Measurements from ENCODE around the gene APOB. TPM values are rescaled to one million over a fixed set of nuclear protein-coding genes. Genes with fewer than 3 reads are reported as not detected.
A peak's percentile ranks its signal among the peaks of the same experiment; 100 is the strongest.

Gene APOB, protein sequence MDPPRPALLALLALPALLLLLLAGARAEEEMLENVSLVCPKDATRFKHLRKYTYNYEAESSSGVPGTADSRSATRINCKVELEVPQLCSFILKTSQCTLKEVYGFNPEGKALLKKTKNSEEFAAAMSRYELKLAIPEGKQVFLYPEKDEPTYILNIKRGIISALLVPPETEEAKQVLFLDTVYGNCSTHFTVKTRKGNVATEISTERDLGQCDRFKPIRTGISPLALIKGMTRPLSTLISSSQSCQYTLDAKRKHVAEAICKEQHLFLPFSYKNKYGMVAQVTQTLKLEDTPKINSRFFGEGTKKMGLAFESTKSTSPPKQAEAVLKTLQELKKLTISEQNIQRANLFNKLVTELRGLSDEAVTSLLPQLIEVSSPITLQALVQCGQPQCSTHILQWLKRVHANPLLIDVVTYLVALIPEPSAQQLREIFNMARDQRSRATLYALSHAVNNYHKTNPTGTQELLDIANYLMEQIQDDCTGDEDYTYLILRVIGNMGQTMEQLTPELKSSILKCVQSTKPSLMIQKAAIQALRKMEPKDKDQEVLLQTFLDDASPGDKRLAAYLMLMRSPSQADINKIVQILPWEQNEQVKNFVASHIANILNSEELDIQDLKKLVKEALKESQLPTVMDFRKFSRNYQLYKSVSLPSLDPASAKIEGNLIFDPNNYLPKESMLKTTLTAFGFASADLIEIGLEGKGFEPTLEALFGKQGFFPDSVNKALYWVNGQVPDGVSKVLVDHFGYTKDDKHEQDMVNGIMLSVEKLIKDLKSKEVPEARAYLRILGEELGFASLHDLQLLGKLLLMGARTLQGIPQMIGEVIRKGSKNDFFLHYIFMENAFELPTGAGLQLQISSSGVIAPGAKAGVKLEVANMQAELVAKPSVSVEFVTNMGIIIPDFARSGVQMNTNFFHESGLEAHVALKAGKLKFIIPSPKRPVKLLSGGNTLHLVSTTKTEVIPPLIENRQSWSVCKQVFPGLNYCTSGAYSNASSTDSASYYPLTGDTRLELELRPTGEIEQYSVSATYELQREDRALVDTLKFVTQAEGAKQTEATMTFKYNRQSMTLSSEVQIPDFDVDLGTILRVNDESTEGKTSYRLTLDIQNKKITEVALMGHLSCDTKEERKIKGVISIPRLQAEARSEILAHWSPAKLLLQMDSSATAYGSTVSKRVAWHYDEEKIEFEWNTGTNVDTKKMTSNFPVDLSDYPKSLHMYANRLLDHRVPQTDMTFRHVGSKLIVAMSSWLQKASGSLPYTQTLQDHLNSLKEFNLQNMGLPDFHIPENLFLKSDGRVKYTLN (N-terminal part only)
- not detected in 2 replicates for total RNA-seq (2014; rRNA removed)
- not detected for Bru-seq, nascent RNA
- not detected for BruChase-seq, experiment 1, labeled RNA remaining after a 6-hour chase
- not detected for BruChase-seq, experiment 2, labeled RNA remaining after a 2-hour chase
- long read RNA-seq, result 0 reads

DNA sequence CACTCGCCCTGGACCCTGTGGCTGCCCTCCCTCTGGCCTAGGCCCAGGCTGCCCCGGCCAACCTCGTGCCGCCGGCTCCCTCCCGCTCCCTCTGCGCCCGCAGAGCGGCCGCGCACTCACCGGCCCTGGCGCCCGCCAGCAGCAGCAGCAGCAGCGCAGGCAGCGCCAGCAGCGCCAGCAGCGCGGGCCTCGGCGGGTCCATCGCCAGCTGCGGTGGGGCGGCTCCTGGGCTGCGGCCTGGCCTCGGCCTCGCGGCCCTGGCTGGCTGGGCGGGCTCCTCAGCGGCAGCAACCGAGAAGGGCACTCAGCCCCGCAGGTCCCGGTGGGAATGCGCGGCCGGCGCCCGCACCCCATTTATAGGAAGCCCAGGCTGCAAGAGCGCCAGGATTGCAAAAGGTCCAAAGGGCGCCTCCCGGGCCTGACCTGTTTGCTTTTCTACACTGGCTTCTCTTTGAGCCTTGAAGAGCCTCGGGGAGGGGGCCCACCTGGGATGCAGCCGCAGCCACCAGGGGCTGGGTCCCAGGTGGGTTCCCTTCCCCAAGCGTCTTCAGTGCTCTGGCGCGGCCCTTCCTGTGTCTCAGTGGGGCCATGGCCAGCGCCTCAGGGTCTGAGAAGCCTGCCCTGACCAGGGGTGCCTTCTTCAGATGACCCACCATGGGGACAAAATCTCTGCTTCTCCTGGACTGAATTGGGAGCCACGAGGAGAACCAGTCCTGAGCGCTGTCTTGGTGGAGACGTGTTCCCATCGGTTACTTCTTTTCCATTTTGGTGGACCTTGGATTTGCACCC is at the start of gene APOB:
Gene APOB (minus strand): TSS at position 330 of the 789 bp plus-strand sequence. CDS start 128 bp downstream, at position 202.
- Histone ChIP-seq H4K20me1 (ENCODE audit: low read length) (no peaks in the 10 kb centered on the region), H3K36me3 (ENCODE audit: low read depth, low read length) (no peaks in the 10 kb centered on the region), H3K27me3 (ENCODE audit: low read length) (peaks cover 26% of the 10 kb centered on the region), H3K27ac (ENCODE audit: low read length) (no peak within 1 kb of the TSS), H3K4me2 (ENCODE audit: low read length) (no peak within 1 kb of the TSS), H3K4me1 (ENCODE audit: insufficient read depth, low read length) (no peaks in the 10 kb centered on the region), H3K9ac (ENCODE audit: low read length) (no peak within 1 kb of the TSS), H3K9me3 (ENCODE audit: low read length) (no peaks in the 10 kb centered on the region), H3K9me2 (replicated peaks; ENCODE audit: low read length) (no peaks in the 10 kb centered on the region), H3F3A (ENCODE audit: low read length, unreplicated experiment) (no peaks in the 10 kb centered on the region), H3K79me2 (ENCODE audit: low read length) (no peaks in the 10 kb centered on the region), H3K4me3 (ENCODE audit: low read length) (no peak within 1 kb of the TSS), H2AFZ (ENCODE audit: low read length) (0 out of 2 replicates have a peak within 1 kb of the TSS, but pooled peaks have one; percentile 41)
- POLR2A ChIA-PET (ENCODE audit: unreplicated experiment), result no interaction called here
- DNase-seq (no peak), ATAC-seq (no peak)
- CTCF ChIA-PET, result no interaction called here
- TF ChIP-seq, protein P1, sequence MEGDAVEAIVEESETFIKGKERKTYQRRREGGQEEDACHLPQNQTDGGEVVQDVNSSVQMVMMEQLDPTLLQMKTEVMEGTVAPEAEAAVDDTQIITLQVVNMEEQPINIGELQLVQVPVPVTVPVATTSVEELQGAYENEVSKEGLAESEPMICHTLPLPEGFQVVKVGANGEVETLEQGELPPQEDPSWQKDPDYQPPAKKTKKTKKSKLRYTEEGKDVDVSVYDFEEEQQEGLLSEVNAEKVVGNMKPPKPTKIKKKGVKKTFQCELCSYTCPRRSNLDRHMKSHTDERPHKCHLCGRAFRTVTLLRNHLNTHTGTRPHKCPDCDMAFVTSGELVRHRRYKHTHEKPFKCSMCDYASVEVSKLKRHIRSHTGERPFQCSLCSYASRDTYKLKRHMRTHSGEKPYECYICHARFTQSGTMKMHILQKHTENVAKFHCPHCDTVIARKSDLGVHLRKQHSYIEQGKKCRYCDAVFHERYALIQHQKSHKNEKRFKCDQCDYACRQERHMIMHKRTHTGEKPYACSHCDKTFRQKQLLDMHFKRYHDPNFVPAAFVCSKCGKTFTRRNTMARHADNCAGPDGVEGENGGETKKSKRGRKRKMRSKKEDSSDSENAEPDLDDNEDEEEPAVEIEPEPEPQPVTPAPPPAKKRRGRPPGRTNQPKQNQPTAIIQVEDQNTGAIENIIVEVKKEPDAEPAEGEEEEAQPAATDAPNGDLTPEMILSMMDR (conservative IDR thresholded peaks at IDR 0.05; ENCODE audit: low read depth, low read length), result no peak
- TF ChIP-seq EZH2 (IDR thresholded peaks at IDR 0.05; ENCODE audit: low read length, unreplicated experiment), result no peak
- no peak for TF ChIP-seq EZH2phosphoT487 (IDR thresholded peaks at IDR 0.05; ENCODE audit: borderline replicate concordance, low read length)
- BruUV-seq (replicated peaks), result no TSS peak
- intact Hi-C loops (cut with micrococcal nuclease), result loop anchor here (5.0 kb wide), 1 partner anchor 273 kb away; no protein-coding TSS in a partner anchor

DNA sequence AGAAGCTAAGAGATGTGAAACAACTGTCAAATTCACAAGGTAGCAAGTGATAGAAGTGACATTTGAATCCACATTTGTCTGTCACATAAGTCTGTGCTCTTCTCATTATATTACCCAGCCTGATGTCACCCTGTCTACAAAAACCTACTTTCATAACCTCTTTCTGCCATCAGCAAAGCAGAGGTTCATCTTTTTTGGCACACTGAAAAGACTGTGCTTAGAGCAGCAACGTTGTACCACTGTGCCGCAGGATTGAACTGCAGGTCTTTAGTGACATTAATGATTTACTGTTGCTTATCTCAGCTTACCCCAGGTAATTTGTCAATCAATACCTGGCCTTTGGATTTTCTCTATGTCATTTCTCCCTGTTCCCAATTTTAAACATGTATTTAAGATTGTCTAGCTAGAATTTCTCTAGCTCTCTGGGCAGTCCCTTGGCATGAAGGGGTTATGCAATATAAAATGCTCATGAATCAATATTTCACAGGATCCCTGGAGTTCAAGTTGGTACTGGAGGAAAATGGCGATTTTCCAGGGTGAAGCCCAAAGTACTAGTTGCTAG is 48.5 kb upstream of the APOB start:
- no TSS peak for BruUV-seq (replicated peaks)
- Histone ChIP-seq H2AFZ (ENCODE audit: low read length) (no peak overlapping the region), H3K36me3 (ENCODE audit: low read depth, low read length) (no peaks in the 10 kb centered on the region), H3K9ac (ENCODE audit: low read length) (no peak overlapping the region), H3K27ac (ENCODE audit: low read length) (no peak overlapping the region), H4K20me1 (ENCODE audit: low read length) (no peaks in the 10 kb centered on the region), H3K4me3 (ENCODE audit: low read length) (no peak overlapping the region), H3K4me1 (ENCODE audit: insufficient read depth, low read length) (no peaks in the 10 kb centered on the region), H3K27me3 (ENCODE audit: low read length) (no peaks in the 10 kb centered on the region), H3K9me3 (ENCODE audit: low read length) (no peaks in the 10 kb centered on the region), H3K4me2 (ENCODE audit: low read length) (no peak overlapping the region), H3F3A (ENCODE audit: low read length, unreplicated experiment) (no peaks in the 10 kb centered on the region), H3K79me2 (ENCODE audit: low read length) (no peaks in the 10 kb centered on the region), H3K9me2 (replicated peaks; ENCODE audit: low read length) (no peaks in the 10 kb centered on the region)
- TF ChIP-seq, protein P1 (conservative IDR thresholded peaks at IDR 0.05; ENCODE audit: low read depth, low read length), result no peak
- no peak for TF ChIP-seq EZH2phosphoT487 (IDR thresholded peaks at IDR 0.05; ENCODE audit: borderline replicate concordance, low read length)
- DNase-seq (no peak), ATAC-seq (no peak)
- intact Hi-C loops (cut with micrococcal nuclease), result no loop called here
- ChIA-PET POLR2A (ENCODE audit: unreplicated experiment) (no interaction called here), CTCF (no interaction called here)

Data from PC-3 (cell line).